ENCODE data around the gene ACTL8. TPM values are rescaled to one million over a fixed set of nuclear protein-coding genes. Genes with fewer than 3 reads are reported as not detected.

The ACTL8 gene
- total RNA-seq, 1 experiment from 2014 or later, result not detected

Other genes with a start within 250 kb of the ACTL8 start
- gene ARHGEF10L, start 215.6 kb upstream of the ACTL8 start, total RNA-seq (2021; ENCODE audit: unreplicated experiment), result 5.9 TPM

All from Panc1 (cell line).